ENCODE measurements around the gene FBXO46. TPM values are rescaled to one million over a fixed set of nuclear protein-coding genes. Genes with fewer than 3 reads are reported as not detected.

FBXO46 gene
- total RNA-seq, 6 donors from 2014 or later: 12.0 to 21.1 (median 20.6) TPM

DNA sequence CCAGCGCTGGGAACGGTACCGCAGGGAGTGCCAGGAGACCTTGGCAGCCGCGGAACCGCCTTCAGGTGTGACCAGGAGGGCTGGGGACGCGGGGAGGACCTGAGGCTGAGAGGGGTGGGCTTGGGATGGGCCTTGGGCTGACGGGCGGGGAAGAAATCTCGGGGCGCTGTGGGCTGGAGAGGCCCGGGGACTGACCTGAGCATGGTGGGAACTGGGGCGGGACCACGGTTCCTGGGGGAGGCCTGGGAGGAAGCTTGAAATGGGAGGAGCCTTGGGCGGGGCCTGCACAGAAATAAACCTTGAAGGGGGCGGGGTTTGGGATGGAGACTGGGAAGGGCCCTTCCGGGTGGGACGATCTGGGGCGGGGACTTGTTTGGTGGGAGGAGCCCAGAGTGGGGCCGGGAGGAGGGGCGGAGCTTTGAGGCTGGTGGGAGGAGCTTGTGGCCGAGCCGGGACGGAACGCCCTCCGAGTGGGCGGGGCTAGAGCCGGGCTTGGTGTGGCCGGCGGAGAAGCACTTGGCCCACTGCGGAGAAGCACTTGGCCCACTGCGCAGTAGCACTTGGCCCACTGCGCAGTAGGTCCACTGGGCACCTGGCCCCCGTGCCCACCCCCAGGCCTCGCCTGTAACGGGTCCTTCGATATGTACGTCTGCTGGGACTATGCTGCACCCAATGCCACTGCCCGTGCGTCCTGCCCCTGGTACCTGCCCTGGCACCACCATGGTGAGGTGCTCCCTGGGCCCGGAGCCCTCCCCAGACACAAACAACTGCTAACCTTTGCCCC is 59.8 kb downstream of the FBXO46 start:
- Histone ChIP-seq H3K4me3 (peak overlapping the region in 3 of 4 donors; percentile 22 to 41 (median 32)), H3K27me3 (peaks cover 0 to 31% (median 14%) of the 10 kb centered on the region in 4 donors), H3K9me3 (no peaks in the 10 kb centered on the region), H3K36me3 (no peaks in the 10 kb centered on the region), H3K27ac (peak overlapping the region in 3 of 4 donors; percentile 31 to 74 (median 35)), H3K4me1 (peaks cover 22 to 41% (median 33%) of the 10 kb centered on the region in 4 donors)
- WGBS, 2 donors: 7 to 12% methylated on average over 25 to 33 of the region's 42 CpGs
- peak; percentile 93 for DNase-seq
- ATAC-seq (ENCODE audit: low FRiP score in 2 of 2): peak; percentile 80 to 94
- TF ChIP-seq EP300 (IDR thresholded peaks at IDR 0.05): no peak
- peak in 1 of 4 donors; percentile 36 for TF ChIP-seq POLR2A (IDR thresholded peaks at IDR 0.05)

DNA sequence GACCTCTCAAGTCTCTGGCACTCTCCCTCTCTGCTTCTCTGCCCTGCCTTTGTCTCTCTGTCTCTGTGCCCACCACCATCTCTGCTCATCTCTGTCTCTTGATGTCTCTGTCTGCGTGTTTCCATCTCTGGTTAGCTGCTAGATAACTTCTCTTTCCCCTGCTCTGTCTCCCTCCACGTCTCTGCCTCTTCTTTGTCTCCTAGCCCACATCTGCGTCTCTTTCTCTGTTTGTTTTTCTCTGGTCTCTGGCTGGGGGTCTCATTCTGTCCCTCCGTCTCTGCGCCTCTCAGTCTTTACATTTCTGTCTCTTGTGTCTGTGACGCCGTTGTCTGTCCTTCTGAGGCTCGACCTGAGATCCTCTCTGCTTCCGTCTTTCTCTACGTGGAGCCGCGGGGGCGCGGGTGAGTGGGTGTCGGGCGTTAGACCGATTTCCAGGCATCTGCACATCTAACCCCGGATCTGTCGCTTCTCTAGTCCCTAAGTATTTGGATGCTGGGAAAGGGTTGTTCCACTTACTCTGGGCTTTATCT is 62.3 kb downstream of the FBXO46 start:
- ATAC-seq (ENCODE audit: low FRiP score in 2 of 2): peak in 1 of 2 donors; percentile 2
- Histone ChIP-seq H3K36me3 (no peaks in the 10 kb centered on the region), H3K9me3 (no peaks in the 10 kb centered on the region), H3K4me3 (peak overlapping the region; percentile 24 to 49 (median 41)), H3K4me1 (peaks cover 22 to 41% (median 33%) of the 10 kb centered on the region in 4 donors), H3K27me3 (peaks cover 0 to 31% (median 14%) of the 10 kb centered on the region in 4 donors), H3K27ac (peak overlapping the region in 3 of 4 donors; percentile 33 to 53 (median 35))
- peak in 1 of 2 donors; percentile 78 for DNase-seq
- WGBS, 2 donors: 1 to 2% methylated on average over 19 of the region's 19 CpGs
- TF ChIP-seq POLR2AphosphoS5 (IDR thresholded peaks at IDR 0.05) (no peak), EP300 (IDR thresholded peaks at IDR 0.05) (no peak), POLR2A (IDR thresholded peaks at IDR 0.05) (no peak)
- TF ChIP-seq, protein P1, sequence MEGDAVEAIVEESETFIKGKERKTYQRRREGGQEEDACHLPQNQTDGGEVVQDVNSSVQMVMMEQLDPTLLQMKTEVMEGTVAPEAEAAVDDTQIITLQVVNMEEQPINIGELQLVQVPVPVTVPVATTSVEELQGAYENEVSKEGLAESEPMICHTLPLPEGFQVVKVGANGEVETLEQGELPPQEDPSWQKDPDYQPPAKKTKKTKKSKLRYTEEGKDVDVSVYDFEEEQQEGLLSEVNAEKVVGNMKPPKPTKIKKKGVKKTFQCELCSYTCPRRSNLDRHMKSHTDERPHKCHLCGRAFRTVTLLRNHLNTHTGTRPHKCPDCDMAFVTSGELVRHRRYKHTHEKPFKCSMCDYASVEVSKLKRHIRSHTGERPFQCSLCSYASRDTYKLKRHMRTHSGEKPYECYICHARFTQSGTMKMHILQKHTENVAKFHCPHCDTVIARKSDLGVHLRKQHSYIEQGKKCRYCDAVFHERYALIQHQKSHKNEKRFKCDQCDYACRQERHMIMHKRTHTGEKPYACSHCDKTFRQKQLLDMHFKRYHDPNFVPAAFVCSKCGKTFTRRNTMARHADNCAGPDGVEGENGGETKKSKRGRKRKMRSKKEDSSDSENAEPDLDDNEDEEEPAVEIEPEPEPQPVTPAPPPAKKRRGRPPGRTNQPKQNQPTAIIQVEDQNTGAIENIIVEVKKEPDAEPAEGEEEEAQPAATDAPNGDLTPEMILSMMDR (IDR thresholded peaks at IDR 0.05): no peak

DNA sequence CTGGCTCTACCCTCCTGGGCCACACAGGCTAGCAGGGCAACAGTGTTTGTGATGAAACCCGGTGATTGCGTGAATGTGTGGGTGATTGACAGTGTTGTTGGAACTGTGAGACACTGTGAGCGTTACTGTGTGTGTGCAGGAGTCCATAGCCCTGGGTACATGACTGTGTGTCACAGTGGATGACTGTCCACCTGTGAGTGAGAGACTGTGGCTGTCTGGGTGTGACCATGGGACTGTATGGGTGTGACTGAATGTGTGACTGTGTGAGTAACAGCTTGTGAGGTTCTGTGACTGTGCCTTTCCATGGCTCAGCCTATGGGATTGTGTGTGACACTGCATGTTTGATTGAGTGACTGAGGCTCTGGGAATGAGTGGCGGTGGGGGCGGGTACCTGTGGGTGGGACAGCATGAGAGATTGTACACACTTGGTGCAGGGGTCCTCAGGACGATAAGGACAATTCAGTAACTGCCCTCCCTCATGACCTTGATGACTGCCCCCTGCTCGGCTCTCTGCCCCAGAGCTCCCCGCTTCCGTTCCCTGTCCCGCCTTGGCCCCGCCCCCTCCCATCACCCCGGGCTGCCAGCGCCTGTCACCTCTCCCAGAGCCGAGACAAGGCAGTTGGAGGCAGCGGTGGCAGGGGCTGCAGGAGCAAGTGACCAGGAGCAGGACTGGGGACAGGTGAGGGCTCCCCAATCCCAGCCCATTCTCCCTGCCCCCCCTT is 62.9 kb downstream of the FBXO46 start, which contains the start of gene GIPR:
Gene GIPR, plus strand, starts transcription at position 602 of the 722 bp plus-strand sequence. CDS start 1,300 bp downstream, outside the sequence.
- TF ChIP-seq POLR2AphosphoS5 (IDR thresholded peaks at IDR 0.05): no peak
- no peak for TF ChIP-seq EP300 (IDR thresholded peaks at IDR 0.05)
- TF ChIP-seq, protein P1 (IDR thresholded peaks at IDR 0.05): no peak
- TF ChIP-seq POLR2A (IDR thresholded peaks at IDR 0.05): peak in 3 of 4 donors; percentile 13 to 39 (median 14)
- H3K27me3 ChIP-seq: peaks cover 0 to 31% (median 14%) of the 10 kb centered on the region in 4 donors
- H3K9me3 ChIP-seq: no peaks in the 10 kb centered on the region
- peak; percentile 29 to 49 for ATAC-seq (ENCODE audit: low FRiP score in 2 of 2)
- no peaks in the 10 kb centered on the region for H3K36me3 ChIP-seq
- WGBS, 2 donors: 16 to 38% methylated on average over 5 to 9 of the region's 15 CpGs
- H3K4me3 ChIP-seq: peak within 1 kb of the TSS; percentile 24 to 49 (median 41)
- peaks cover 22 to 41% (median 33%) of the 10 kb centered on the region in 4 donors for H3K4me1 ChIP-seq
- DNase-seq: peak; percentile 70 to 90
- H3K27ac ChIP-seq: peak within 1 kb of the TSS in 3 of 4 donors; percentile 33 to 53 (median 35)

DNA sequence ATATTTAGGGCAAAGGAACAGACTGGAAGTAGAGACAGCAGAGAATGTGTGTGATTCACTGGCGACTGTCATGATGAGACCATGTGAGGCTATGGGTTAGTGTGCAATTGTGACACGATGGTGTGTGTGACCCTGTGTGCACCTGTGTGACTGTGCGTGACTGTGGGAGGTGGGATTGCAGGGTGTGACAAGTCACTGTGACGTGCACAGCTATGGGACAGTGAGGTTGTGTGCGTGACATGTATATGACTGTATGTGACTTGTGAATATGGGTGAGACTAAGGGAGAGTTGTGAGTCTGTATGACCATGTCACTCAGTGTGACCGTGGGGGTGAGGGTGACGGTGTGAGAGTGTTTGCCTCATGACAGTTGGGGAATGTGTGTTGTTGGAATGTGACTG is 66.1 kb downstream of the FBXO46 start:
- no peak for ATAC-seq (ENCODE audit: low FRiP score in 2 of 2)
- H3K36me3 ChIP-seq: no peaks in the 10 kb centered on the region
- no peak for DNase-seq
- H3K27ac ChIP-seq: no peak overlapping the region
- TF ChIP-seq, protein P1 (IDR thresholded peaks at IDR 0.05): no peak
- TF ChIP-seq POLR2A (IDR thresholded peaks at IDR 0.05) (no peak), POLR2AphosphoS5 (IDR thresholded peaks at IDR 0.05) (no peak), EP300 (IDR thresholded peaks at IDR 0.05) (no peak)
- WGBS, 2 donors: 80% methylated on average over 7 of the region's 7 CpGs
- no peak overlapping the region for H3K4me3 ChIP-seq
- H3K27me3 ChIP-seq: peaks cover 0 to 21% (median 6%) of the 10 kb centered on the region in 4 donors
- H3K4me1 ChIP-seq: peaks cover 18 to 22% (median 19%) of the 10 kb centered on the region in 4 donors
- no peaks in the 10 kb centered on the region for H3K9me3 ChIP-seq

All from upper lobe of left lung (tissue), 6 donors.